ENCODE measurements around the gene ARHGAP4. TPM values are rescaled to one million over a fixed set of nuclear protein-coding genes. Genes with fewer than 3 reads are reported as not detected.

The ARHGAP4 gene
- total RNA-seq, 1 donor from 2014 or later: 69.8 TPM

DNA sequence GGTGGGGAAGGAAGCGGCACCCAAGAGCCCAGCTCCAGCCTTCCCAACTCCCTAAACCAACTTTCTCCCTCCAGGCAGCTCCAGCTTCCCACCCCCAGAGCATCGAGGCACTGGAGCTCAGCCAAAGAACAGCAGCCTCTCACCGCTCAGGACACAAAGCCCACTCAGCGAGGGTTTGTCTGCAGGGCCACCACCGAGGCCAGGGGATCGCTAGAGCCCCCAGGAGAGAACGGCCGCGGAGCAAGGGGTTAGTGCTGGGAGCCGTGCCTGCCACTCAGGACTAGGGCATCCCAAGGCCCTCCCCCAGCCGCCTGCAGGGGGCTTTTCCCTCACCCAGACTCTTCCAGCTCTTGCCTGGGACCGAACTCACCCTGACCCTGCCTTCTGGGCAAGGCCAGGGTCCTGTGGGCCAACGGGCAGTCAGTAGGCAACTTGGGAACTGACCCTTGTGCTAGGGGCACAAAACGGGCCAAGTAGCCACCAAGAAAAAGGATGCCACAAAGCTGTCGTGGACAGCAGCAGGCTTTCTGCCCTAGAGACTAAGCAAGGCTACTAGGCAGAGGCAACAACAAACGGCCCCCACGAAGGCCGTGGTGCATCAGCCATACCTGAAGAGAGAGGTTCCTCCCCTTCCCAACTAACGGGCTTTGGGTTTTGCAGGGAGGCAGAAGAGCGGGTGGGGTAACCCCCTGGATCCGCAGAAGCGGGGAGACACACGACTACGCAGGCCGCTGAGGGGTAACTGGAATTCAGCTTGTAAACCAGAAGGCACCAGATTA, 43.2 kb upstream of the ARHGAP4 start:
- H3K9me3 ChIP-seq: no peaks in the 10 kb centered on the region
- DNase-seq: no peak
- H3K27ac ChIP-seq: peak overlapping the region; percentile 65
- intact Hi-C loops (cut with DNase I): no loop called here
- TF ChIP-seq, protein P1, sequence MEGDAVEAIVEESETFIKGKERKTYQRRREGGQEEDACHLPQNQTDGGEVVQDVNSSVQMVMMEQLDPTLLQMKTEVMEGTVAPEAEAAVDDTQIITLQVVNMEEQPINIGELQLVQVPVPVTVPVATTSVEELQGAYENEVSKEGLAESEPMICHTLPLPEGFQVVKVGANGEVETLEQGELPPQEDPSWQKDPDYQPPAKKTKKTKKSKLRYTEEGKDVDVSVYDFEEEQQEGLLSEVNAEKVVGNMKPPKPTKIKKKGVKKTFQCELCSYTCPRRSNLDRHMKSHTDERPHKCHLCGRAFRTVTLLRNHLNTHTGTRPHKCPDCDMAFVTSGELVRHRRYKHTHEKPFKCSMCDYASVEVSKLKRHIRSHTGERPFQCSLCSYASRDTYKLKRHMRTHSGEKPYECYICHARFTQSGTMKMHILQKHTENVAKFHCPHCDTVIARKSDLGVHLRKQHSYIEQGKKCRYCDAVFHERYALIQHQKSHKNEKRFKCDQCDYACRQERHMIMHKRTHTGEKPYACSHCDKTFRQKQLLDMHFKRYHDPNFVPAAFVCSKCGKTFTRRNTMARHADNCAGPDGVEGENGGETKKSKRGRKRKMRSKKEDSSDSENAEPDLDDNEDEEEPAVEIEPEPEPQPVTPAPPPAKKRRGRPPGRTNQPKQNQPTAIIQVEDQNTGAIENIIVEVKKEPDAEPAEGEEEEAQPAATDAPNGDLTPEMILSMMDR (IDR thresholded peaks at IDR 0.05): no peak
- H3K4me3 ChIP-seq: peak overlapping the region; percentile 68
- H3K27me3 ChIP-seq: no peaks in the 10 kb centered on the region
- ATAC-seq: no peak
- peaks cover 42% of the 10 kb centered on the region for H3K4me1 ChIP-seq
- H3K36me3 ChIP-seq: no peaks in the 10 kb centered on the region

DNA sequence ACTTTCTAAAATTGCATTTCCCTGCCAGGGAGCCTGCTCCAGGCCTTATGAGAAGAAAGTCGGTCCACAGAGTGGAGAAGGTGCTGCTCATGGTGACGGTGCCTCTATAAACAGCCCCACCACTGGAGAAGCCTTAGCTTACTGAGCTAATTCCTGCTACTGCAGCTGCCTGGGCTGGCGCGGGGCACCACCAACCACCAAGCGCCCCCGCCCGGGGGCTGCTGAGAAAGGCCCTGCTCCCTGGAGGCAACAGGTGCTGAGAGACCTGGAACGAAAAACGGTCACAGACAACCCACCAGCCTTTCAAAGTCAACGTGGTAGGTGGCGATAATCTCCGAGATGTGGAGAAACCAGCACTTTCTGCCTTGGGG, 42.7 kb upstream of the ARHGAP4 start:
- TF ChIP-seq, protein P1 (IDR thresholded peaks at IDR 0.05): no peak
- Histone ChIP-seq H3K27ac (peak overlapping the region; percentile 65), H3K9me3 (no peaks in the 10 kb centered on the region), H3K4me3 (peak overlapping the region; percentile 68), H3K4me1 (peaks cover 36% of the 10 kb centered on the region), H3K36me3 (no peaks in the 10 kb centered on the region), H3K27me3 (no peaks in the 10 kb centered on the region)
- ATAC-seq: no peak
- intact Hi-C loops (cut with DNase I): no loop called here
- DNase-seq: no peak

DNA sequence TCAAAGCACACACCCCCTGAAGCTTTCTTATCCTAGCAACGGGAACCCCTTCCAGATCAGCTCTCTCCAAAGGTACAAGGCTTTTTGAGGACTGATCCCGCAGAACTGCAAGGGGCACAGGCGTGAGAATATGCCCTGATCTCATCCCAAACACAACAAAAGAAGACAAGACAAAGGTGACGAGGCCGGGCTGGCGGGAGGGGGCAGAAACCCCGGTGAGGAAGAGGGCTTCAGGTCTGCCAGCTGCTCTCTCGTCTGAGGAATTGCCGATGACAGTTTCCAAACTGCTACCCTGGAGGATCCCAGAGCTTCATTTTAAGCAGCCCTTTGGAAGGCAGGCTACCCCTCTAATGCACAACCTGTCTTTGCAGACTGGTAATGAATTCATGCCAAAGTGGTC, 42.2 kb upstream of the ARHGAP4 start:
- Histone ChIP-seq H3K9me3 (no peaks in the 10 kb centered on the region), H3K4me3 (peak overlapping the region; percentile 68), H3K4me1 (peaks cover 34% of the 10 kb centered on the region), H3K36me3 (peaks cover 1% of the 10 kb centered on the region), H3K27ac (peak overlapping the region; percentile 65), H3K27me3 (no peaks in the 10 kb centered on the region)
- intact Hi-C loops (cut with DNase I): no loop called here
- TF ChIP-seq, protein P1 (IDR thresholded peaks at IDR 0.05): no peak
- no peak for DNase-seq
- no peak for ATAC-seq

DNA sequence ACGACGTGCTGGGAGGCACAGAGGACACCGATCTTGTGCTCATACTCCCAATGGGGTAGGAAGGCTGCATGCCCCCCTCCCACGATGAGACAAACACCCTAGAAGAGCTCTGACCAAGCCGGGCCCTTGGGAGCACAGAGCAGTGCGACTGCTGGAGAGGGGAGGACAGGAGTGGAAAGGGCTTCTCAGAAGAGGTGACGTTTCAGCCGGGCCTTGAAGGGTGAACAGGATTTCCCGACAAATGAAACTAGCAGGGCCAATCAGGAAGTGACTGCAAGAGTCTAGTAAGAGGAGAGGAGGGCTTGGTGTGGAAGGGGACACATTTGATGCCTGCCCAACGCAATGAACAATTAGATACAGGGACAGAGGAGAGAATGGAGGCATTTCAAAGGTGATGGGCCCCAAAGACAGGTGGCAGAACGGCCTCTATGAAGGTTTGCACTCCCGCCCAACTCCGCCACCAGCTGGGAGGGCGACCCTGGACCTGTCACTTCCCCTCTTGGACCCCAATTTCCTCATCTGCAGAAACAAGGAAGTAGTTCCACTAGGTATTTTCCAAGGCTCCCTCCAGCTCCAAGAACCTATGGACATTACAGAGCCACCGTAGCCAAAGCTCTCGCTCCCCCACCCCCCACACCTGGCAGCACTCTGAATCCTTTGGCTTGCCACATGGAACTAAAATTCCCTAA, 41.6 kb upstream of the ARHGAP4 start:
- no peaks in the 10 kb centered on the region for H3K9me3 ChIP-seq
- H3K27me3 ChIP-seq: no peaks in the 10 kb centered on the region
- ATAC-seq: no peak
- H3K27ac ChIP-seq: peak overlapping the region; percentile 65
- peaks cover 7% of the 10 kb centered on the region for H3K36me3 ChIP-seq
- peaks cover 34% of the 10 kb centered on the region for H3K4me1 ChIP-seq
- TF ChIP-seq, protein P1 (IDR thresholded peaks at IDR 0.05): no peak
- no peak for DNase-seq
- intact Hi-C loops (cut with DNase I): no loop called here
- peak overlapping the region; percentile 68 for H3K4me3 ChIP-seq

DNA sequence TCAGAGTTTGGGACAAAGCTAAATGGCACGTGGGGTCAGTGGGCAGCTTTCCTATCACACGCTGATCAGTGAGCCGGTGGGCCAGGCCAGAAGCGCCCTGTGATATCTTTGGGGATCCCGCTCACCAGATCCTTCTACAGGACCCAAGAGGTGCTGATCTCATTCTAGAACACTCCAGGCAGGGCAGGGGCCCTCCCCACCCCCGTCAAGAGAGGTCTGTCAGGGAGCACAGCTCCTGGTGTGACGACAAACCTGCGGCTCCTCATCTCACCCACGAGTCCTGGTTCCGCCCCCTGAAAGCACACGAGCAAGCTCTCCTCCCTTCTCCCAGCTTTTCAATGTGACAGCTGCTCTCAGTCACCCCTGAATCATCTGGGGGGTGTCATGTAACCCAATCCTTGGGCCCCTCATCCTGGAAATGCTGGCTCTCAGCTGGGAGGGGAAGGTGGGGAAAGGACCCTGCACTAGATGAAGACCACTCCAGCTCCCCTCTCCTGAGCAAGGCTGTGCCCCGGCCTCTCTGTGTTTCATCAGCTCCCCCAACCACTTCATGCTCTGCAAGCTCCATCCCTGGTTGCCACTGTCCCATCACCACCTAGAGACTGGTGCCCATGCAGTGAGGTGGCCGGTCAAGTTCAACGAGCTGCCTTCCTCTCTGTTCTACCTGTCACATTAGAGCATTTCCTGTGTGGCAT, 40.9 kb upstream of the ARHGAP4 start:
- Histone ChIP-seq H3K27ac (peak overlapping the region; percentile 65), H3K27me3 (no peaks in the 10 kb centered on the region), H3K36me3 (peaks cover 14% of the 10 kb centered on the region), H3K4me1 (peaks cover 34% of the 10 kb centered on the region), H3K9me3 (no peaks in the 10 kb centered on the region), H3K4me3 (peak overlapping the region; percentile 68)
- TF ChIP-seq, protein P1 (IDR thresholded peaks at IDR 0.05): no peak
- intact Hi-C loops (cut with DNase I): no loop called here
- DNase-seq (no peak), ATAC-seq (no peak)

Data from upper lobe of right lung (tissue), 1 donor.